Daoy (cell line): Measurements from ENCODE around the gene UBE4B. TPM values are rescaled to one million over a fixed set of nuclear protein-coding genes. Genes with fewer than 3 reads are reported as not detected.
"Not testable (repeated sequence)": the region's sequence is repeated elsewhere in the genome, so short reads cannot be mapped to it uniquely, and the experiment has no call there.

Source experiments
- DNase-seq: peaks from one replicate; pipeline ENCODE4 v3.0.0-alpha.2; 2015; ENCODE audit warnings: low read depth
- total RNA-seq: library from RNA; depleted of rRNA; stranded (reverse); fragments of >200 nt; shearing (Covaris generic); gene quantifications from 2 replicates; pipeline ENCODE4 v1.2.3, GENCODE V29; 2014

Gene UBE4B
- total RNA-seq, 1 experiment from 2014 or later, result 34.4 TPM

DNA sequence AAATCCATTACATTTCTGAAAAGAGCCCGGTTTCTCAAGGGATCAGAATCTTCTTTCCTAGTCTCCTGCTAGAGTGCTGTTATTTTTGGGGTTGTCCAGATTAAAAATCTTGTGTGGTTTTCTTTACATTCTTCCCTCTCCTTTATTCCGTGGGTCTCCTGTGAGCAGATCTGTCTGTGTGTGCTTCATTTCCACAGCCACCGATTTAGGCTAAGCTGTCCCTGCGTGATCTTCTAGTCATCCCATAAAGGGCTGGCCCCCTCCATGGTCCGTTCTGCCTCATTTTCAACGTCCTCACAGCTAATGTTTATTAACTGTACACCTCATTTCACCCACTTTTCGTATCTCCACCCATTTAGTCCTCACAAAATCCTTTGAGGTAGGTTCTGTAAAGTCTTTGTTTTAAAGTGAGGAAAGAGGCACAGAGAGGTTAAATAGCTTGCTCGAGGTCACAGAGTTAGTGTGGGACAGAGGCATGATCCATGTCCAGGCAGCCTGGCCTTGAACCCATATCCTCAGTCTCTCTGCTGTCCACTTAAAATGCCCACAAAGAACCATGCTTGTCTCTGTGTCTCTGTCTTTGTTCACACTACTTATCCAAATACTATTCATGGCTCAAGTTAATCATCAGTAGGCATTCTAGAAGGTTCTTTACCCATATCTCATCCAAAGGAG lies 139.4 kb downstream of the UBE4B start:
- DNase-seq, result no peak

DNA sequence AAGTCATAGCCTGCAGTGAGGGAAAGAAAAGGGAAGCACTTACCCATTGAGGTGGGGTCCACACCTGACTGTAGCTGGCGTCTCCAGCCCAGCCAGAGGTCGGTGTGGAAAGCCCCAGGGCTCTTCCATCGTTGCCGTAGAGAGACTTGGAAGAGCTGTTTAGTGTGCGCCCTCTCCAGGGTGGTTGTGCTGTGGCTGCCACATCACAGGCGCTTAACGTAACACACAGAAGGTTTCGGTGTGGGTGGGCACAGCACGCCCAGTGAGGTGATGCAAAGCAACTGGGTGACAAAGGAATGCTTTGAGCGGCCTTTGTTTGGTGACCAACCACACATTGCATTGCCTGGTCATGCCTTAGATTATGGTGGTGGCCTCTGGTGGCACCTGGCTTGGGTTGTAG lies 140.8 kb downstream of the UBE4B start:
- DNase-seq, result no peak

DNA sequence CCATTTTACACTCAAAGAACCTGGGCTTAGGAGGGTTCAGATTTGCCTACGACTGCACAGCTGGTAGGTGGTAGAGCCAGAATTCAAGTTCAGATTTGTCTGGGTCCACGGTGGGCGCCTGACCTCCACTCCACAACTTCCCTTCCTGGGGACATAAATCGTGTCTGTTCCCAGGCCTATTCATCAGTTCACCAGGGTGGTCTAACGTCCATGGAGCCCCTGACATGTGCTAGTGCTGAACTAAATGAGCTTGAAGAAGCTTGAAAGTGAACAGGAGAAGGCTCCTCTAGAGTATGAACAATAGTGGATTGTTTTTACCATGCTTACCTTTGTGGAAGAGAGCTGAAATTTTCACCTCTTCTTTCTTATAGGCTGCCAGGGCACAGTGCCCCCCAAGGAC lies 145.1 kb downstream of the UBE4B start:
- DNase-seq, result no peak

DNA sequence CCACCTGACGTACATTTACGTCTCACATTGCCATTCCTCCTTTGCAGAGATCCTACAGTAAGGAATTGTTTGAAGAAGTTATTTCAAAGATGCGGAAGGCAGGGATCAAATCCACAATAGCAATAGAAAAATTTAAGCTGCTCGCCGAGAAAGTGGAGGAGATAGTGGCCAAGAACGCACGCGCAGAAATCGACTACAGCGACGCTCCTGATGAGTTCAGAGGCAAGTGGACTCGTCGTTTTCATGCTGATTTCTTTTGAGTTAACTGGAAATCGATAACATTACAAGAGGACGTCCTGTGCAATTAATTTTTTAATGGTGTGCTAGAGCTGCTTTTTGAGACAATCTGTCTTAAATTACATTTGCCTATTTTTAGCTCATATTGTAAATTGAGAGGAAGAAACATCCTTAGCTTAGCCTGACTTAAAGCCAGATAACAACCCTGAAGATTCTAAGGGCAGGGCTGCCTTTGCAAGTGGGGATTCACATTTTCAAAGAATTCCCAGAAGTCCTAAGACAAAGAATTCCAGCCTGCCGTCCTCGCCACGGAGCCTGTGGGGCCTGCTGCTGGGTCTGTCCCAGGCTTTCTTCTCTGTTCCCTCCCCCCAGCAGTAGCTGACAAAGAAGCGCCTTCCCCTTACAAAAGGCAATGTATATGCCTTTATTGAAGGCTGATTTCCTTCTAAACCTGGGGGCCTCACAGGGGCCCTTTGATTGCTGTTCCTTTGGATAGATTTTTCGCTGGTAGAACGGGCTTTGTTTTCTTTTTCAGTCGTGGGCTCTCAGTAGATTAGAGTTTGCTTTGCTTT lies 146.0 kb downstream of the UBE4B start:
- DNase-seq, result no peak

DNA sequence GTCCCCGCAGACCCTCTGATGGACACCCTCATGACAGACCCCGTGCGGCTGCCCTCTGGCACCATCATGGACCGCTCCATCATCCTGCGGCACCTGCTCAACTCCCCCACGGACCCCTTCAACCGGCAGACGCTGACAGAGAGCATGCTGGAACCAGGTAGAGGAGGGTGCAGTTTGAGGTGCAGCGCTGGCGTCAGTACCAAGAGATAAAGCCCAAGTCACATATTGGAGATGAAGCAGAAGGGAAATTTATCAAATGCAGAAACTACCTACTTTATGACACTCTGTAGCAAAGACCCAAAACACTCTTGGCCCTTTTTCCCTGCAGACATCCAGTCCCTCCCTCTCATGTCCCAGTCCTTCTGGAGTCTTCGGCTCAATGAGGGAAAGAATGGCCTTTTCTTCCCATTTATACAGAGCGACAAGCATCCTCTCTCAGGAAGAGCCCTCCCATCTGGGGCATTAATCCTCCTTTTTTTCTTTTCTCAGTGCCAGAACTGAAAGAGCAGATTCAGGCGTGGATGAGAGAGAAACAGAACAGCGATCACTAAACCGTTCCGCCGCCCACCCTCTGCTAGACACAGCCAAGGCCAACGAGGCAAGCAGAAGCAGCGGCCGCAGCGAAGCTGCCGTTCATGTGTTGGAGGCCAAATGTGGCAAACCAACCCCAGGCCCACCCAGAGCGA lies 146.8 kb downstream of the UBE4B start:
- DNase-seq, result no peak

DNA sequence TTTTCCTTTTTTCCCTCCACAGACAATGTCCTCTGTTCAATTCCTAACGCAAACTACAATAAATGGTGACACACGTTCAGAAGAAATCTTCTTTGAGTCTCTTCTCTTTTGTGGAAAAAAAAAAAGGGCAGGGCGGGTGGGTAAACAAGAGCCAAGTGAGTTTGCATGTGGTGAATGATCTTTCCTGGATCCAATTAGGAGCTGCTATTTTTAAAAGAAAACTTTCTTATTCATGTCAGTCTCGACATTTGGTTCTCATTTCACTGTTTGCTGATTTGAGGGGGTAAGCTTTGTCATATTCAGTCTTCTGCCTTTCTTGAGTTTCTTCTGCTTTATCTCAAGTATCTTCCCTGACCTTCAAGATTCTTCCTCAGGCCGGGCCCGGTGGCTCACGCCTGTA lies 148.4 kb downstream of the UBE4B start:
- no peak for DNase-seq

DNA sequence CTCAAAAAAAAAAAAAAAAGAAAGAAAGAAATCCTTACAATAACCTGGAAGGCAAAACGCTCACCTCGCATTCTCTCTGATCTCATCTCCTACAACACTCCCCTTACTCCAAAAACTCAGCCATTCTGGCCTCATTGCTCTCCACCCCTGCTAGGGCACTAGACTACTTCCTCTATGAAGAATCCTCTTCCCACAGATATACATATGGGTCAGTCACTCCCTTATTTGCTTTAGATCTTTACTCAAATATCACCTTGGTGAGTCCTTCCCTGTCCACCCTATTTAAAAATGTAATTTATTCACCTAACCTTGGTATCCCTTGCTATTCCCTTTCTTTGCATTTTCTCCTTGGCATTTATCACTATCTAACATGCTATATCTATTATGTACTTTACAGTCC lies 153.0 kb downstream of the UBE4B start:
- DNase-seq, result no peak

DNA sequence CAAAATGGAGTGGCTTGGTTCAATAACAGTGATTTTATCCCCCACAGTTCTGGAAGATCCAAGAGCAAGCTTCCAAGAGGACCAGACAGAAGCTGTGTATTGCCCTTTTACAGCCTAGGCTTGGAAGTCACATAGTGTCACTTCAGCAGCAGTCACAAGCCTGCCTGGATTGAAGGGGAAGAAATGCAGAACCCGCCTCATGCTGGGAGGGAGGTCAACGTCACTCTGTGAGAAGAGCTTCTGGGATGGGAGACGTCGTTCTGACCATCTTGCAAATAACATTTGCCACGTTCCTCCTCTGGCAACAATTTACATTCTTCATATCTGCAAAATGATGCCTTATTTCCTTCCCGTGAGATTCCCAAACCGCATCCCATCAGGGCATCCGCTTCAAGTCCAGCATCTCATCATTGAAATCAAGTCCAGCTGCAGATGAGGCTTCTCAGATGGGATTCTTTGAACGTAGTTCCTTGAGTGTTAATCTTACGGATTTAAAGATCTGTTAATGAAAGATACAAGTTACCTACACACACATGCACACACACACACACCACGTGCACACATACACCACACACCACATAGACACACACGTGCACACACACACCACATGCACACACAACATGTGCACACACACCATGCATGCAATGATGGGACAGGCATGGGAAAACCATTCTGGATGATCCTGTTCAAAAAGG lies 153.7 kb downstream of the UBE4B start:
- DNase-seq, result no peak

DNA sequence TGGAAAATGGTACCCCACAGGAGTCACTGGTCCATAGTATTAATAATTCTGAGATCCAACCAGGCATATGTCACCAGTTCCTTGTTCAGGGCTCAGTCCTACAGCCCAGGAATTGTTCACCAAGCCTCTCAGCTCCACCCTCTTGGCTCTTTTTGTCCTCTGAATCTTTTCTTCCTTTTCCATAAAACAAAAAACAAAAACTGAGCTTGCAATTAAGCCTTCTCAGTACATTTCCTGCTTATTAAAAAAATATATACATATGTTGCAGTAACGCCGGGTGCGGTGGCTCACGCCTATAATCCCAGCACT lies 154.2 kb downstream of the UBE4B start:
- no peak for DNase-seq

DNA sequence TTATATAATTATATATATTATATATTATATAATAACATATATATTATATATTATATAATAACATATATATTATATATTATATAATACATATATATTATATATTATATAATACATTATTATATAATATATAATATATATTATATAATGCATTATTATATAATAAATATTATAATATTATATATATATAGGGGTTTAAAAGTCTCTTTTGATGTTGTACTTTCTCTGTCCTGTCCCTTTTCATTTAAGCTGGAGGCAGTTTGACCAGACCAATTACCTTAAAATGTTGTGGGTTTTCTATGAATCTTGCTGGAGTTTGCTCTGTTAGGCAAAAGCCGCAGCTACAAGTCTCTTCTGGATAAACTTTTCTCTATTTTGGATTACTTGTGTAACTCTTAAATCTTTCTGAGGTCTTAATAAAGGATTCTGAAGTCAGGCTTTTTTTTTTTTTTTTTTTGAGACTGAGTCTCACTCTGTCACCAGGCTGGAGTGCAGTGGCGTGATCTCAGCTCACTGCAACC lies 155.4 kb downstream of the UBE4B start:
- no peak for DNase-seq

DNA sequence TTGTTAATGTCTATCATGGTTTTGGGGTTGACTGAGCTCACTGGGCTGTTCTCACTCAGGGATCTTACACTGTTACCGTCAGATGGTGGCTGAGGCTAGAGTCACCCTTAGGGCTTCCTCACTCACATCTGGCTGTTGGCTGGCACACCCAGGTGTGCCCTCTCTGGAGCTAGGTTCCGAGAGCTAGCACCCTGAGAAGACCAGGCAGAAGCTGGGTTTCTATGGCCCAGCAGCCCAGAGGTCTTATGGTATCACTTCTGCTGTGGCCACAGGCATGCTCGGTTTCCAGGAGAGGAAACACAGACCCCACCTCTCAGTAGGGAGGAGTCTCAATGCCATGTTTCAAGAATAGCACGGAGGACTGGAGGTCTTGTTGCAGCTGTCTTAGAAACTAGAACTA lies 156.9 kb downstream of the UBE4B start:
- DNase-seq, result no peak

DNA sequence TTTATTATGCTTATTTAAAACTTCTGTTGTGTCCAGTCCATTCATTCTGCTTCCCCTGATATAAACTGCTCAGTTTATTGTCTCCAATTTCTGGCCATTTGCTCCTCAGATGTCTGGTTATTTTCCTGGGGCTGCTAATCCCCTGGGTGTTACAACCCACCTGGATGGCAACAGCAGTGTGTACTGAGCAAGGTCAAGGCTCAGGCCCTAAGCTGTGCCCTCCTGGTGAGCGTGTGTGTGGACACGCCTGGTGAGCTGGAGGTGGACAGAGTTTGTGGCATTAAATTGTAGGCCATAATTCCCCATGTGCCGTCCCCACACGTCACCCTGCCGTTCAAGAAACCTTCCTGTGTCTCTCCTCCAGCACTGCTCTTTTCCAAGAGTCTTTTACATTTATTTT lies 159.5 kb downstream of the UBE4B start:
- DNase-seq, result no peak

DNA sequence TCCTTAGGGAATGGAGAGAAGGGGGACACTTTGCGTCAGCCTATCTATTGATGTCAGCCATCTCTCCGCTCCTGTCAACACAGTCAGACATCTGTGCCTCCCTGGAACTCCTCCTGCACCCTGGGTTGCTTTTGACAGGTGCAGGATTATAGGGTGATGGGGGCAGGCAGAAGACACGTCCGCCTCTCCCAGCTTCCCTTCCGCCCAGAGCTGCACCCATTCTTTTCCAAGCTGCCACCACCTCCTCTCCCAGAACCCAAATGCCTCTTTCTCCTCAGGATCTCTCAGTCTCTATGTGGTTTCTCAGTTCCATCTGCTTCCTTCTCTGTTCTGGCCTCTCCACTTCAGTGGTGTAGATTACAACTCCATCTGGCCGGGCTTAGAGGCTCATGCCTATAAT lies 160.5 kb downstream of the UBE4B start:
- no peak for DNase-seq

DNA sequence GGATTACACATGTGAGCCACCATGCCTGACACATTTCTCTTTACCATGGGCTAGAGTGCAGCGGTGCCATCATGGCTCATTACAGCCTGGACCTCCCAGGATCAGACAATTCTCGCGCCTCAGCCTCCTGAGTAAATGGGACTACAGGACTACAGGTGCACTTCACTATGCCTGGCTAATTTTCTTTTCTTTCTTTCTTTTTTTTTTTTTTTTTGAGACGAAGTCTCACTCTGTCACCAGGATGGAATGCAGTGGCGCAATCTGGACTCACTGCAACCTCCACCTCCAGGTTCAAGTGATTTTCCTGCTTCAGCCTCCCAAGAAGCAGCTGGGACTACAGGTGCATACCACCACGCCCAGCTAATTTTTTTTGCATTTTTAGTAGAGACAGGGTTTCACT lies 162.8 kb downstream of the UBE4B start:
- peak; percentile 68 for DNase-seq

DNA sequence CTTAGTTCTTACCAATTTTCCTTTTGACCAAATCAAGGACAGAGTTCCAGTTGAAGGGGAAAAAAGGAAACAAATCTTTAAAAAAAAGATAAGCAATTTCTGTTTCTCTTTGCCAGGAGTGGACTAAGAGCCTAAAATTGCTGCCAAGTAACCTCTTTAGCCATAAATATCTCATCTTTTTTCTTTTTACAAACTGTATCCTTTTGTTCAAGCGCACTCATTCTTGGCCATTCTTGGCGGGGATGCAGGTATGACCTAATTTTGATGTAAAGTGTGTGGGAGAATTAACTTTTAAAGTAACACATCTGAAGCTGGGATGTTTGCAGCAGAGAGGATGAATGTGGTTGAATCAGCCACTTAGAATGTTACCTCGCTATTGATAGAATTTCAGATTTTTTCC lies 164.2 kb downstream of the UBE4B start:
- peak; percentile 52 for DNase-seq

DNA sequence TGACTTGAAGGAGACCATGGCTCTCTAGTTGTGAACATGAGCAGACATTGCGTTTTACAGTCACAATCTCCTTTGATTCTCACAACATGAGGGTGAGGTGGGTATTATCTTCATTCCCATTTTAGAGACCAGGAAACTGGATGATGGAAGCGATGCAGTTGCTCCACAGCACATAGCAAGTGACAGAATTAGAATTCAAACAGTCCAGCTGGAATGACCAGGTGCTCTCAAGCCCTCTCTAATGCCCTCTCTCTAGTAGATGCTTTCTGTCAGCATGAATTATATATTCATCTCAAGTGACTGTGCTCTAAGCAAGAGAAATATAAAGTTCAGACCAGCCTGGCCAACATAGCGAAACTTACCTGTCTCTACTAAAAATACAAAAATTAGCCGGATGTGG lies 167.9 kb downstream of the UBE4B start:
- DNase-seq, result no peak

DNA sequence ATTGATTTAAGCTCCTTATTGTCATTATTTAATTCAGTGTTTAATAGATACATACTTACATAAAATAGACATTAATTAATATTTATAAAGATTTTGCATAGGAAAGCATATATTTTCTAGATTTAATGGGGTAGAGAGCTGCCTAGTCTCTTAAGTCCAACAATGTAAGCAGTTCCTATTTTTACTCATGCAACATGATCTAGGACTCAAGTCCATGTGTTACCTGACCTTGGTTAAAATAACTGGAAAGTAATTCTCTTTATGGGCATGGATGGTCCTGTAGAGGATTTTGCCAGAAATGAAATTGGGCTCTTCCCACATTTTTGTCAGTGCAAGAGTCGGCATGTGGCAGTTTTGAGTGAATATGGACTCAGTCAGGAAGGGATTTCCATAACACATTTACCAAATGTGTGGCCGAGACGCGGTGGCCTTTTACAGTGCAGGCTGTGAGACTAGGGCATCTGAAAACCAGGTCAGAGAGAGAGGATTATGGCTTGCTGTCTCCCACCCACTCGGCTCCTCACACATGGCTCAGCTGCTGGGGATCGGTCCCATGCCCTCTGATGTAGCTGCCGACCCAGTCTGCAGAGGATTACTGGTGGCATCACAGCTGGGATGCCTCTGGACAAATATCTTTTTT lies 171.4 kb downstream of the UBE4B start:
- no peak for DNase-seq

DNA sequence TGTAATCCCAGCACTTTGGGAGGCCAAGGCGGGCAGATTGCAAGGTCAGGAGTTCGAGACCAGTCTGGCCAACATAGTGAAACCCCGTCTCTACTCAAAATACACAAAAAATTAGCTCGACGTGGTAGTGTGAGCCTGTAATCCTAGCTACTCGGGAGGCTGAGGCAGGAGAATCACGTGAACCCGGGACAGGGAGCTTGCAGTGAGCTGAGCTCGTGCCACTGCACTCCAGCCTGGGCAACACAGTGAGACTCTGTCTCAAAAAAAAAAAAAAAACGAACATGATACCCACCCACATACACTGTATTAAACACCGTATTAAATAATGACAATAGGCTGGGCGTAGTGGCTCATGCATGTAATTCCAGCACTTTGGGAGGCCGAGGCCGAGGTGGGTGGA lies 172.4 kb downstream of the UBE4B start:
- DNase-seq, result not testable (repeated sequence)

DNA sequence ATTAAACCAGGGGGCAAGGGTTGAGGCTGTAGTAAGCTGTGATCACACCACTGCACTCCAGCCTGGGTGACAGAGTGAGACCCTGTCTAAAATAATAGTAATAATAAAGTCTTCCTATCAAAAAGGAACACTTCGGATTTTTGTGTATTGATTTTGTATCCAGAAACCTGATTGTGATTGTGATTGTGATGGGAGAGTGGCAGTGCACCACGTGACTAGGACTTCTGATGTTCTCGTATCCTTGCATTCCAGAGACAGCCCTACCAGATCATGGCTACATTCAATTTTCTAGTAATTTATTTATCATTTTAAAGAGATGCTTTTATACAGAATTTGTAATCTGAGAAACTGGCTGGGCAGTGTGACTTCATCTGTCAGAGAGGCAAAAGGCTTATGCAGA lies 175.1 kb downstream of the UBE4B start:
- no peak for DNase-seq

DNA sequence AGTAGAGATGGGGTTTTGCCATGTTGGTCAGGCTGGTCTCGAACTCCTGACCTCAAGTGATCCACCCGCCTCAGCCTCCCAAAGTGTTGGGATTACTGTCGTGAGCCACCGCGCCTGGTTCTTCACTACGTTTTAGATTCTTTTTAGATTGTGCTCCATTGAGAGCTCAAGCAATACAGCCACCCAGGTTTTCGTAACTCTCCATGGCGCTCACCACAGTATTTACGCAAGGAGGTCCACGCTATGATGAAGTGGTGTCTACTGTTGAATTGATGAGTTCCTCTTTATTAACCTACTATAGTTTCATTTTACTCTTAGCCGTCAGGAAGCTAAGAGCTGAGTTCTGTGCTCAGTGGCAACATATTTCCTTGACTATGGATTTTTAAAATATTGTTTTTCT lies 175.8 kb downstream of the UBE4B start:
- no peak for DNase-seq

DNA sequence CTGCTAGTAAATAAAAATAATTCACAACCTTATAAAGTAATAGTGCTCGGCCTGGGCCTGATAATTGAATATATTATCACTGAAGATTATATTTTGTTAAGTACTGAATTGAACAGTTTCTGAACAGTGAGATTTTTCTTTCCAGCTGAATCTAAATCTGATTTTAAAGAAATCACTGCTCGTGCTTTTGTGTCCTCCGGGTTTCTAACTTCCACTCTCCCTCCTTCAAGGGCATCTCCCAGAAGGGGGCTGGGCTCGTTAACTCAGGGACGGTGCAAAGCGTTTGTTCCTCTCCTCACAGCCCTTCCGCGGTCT lies 176.8 kb downstream of the UBE4B start:
- DNase-seq, result no peak
